Measurements from ENCODE around the gene SERTM1. TPM values are rescaled to one million over a fixed set of nuclear protein-coding genes. Genes with fewer than 3 reads are reported as not detected.

The SERTM1 gene
- total and polyA plus RNA-seq, 2 of the 4 experiments (the other 2 are of a cell fraction), result not detected

DNA sequence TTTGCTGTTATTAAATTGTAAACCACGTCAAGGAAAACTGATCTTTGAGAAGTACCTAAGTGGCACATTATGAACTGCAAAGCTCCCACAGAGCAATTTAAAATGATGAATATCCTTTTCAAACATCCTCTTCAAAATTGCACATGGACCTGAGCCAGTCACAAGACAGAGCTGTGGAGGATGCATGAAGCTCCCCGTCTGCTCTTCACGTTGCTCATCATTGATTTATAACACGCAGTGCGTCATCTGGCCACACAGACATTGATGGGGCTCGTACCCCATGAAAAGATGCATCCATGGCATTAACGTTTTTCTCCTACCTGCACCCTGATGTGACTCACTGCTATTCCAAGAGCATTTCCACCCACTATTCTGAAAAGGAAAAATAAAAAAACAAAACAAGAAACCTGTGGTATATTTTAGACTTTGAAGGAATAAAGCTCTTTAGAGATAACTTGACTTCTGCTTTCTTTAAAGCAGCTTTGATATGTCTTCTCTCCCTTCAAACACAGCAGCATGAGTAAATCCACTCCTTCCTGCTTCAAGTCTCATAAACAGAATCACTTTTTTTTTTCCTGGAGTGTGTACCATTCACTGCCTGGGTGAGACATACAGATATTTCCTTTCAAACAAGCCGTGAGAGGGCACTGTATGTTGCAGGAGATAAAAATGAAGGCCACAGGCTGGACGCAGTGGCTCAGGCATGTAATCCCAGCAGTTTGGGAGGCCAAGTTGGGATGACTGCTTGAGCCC is 7.2 kb upstream of the SERTM1 start:
- no peak overlapping the region for H3K4me2 ChIP-seq (ENCODE audit: low read depth, low read length)
- 33% methylated on average over 6 of the region's 9 CpGs; no CpG with 5 or more reads in 1 of the 2 experiments for WGBS, 2 experiments (ENCODE audit: extremely low coverage in 2 of 2, insufficient read length in 1 of 2)
- CTCF ChIA-PET, result interaction anchor here (0.6 kb wide), 1 partner anchor 47 kb away, joined by 3 read pairs; no protein-coding TSS in a partner anchor

More for the DNA sequence above, 7.2 kb upstream of the SERTM1 start:
- no peak for ATAC-seq (ENCODE audit: low read depth)
- Histone ChIP-seq H3K9ac (ENCODE audit: low read depth, low read length) (no peak overlapping the region), H3K4me3 (ENCODE audit: insufficient read depth, low read depth, low read length) (no peak overlapping the region), H4K5ac (ENCODE audit: low read depth, low read length) (no peak overlapping the region), H2AFZ (replicated peaks; ENCODE audit: low read length, poor library complexity) (no peak overlapping the region), H3K9me1 (ENCODE audit: insufficient read depth, low read length) (no peaks in the 10 kb centered on the region), H2AK9ac (replicated peaks; ENCODE audit: low read depth, low read length, poor library complexity) (no peak overlapping the region), H3K4me1 (ENCODE audit: control insufficient read depth, insufficient read depth, low read length) (no peaks in the 10 kb centered on the region), H4K91ac (ENCODE audit: insufficient read depth, low read depth, low read length) (no peak overlapping the region), H2BK5ac (ENCODE audit: low read depth, low read length, poor library complexity, severe bottlenecking) (no peak overlapping the region), H3K23ac (ENCODE audit: low read depth, low read length) (no peak overlapping the region), H3K18ac (ENCODE audit: low read depth, low read length) (no peak overlapping the region), H3K27ac (ENCODE audit: insufficient read depth, low read length) (no peak overlapping the region), H3K9me3 (ENCODE audit: control insufficient read depth, insufficient read depth, low read length) (no peaks in the 10 kb centered on the region), H3K27me3 (ENCODE audit: control insufficient read depth, insufficient read depth, low read length) (no peaks in the 10 kb centered on the region), H4K8ac (ENCODE audit: low read depth in 2 of 2, low read length in 2 of 2) (no peak overlapping the region), H3K4ac (ENCODE audit: low read depth, low read length) (no peak overlapping the region), H3K14ac (replicated peaks; ENCODE audit: low read depth, low read length) (no peak overlapping the region), H4K20me1 (ENCODE audit: insufficient read depth, low read length) (no peaks in the 10 kb centered on the region), H2BK120ac (ENCODE audit: low read depth, low read length) (no peak overlapping the region), H3K56ac (ENCODE audit: extremely low read depth, insufficient read depth, low read length) (no peak overlapping the region), H3K36me3 (ENCODE audit: control insufficient read depth, insufficient read depth, low read length) (no peaks in the 10 kb centered on the region), H2BK20ac (ENCODE audit: low read depth, low read length) (no peak overlapping the region), H2BK15ac (ENCODE audit: low read depth, low read length) (no peak overlapping the region), H3K79me1 (ENCODE audit: low read depth in 1 of 2, low read length in 2 of 2) (no peaks in the 10 kb centered on the region), H2AK5ac (ENCODE audit: low read depth, low read length) (no peak overlapping the region)
- POLR2A ChIA-PET (ENCODE audit: unreplicated experiment), result no interaction called here
- dilution Hi-C loops (cut with HindIII; ENCODE audit: low sequenced_read_pairs, unreplicated experiment) (no loop called here), in situ Hi-C loops (cut with MboI; ENCODE audit: low sequenced_read_pairs) (loop anchor here (10.0 kb wide), 1 partner anchor 62 kb away; no protein-coding TSS in a partner anchor), intact Hi-C loops (cut with micrococcal nuclease) (no loop called here)
- TF ChIP-seq BHLHE40 (IDR thresholded peaks at IDR 0.05; ENCODE audit: low read depth, low read length), result no peak
- TF ChIP-seq CTCF (conservative IDR thresholded peaks at IDR 0.05; ENCODE audit: low read depth, low read length), result no peak
- no peak for TF ChIP-seq MXI1 (IDR thresholded peaks at IDR 0.05; ENCODE audit: borderline replicate concordance, low read depth, low read length)
- no peak for TF ChIP-seq RAD21 (IDR thresholded peaks at IDR 0.05; ENCODE audit: low read length)
- TF ChIP-seq MAZ (IDR thresholded peaks at IDR 0.05; ENCODE audit: borderline replicate concordance, low read depth, low read length), result no peak
- no peak for TF ChIP-seq CHD1 (IDR thresholded peaks at IDR 0.05; ENCODE audit: low read depth, low read length)
- TF ChIP-seq USF2 (IDR thresholded peaks at IDR 0.05; ENCODE audit: low read depth, low read length), result no peak
- TF ChIP-seq ELK1 (IDR thresholded peaks at IDR 0.05; ENCODE audit: borderline replicate concordance, low read depth, low read length), result no peak
- no peak for TF ChIP-seq SMC3 (IDR thresholded peaks at IDR 0.05; ENCODE audit: low read depth, low read length)
- no peak for TF ChIP-seq RCOR1 (IDR thresholded peaks at IDR 0.05; ENCODE audit: insufficient replicate concordance, low read length)
- no peak for TF ChIP-seq RFX5 (IDR thresholded peaks at IDR 0.05; ENCODE audit: low read depth, low read length)
- no peak for TF ChIP-seq CEBPB (IDR thresholded peaks at IDR 0.05; ENCODE audit: low read depth, low read length)
- TF ChIP-seq MAFK (IDR thresholded peaks at IDR 0.05; ENCODE audit: low read depth, low read length), result no peak
- TF ChIP-seq NFE2L2 (IDR thresholded peaks at IDR 0.05; ENCODE audit: low read depth, low read length), result no peak
- TF ChIP-seq FOS (IDR thresholded peaks at IDR 0.05; ENCODE audit: low read depth, low read length), result no peak
- TF ChIP-seq POLR2A (IDR thresholded peaks at IDR 0.05; ENCODE audit: low read depth, low read length), result no peak
- no TSS peak for BruUV-seq (replicated peaks)
- DNase-seq, result no peak

Data from IMR-90 (cell line).